Measurements from ENCODE around the gene SEC31A.

Gene SEC31A

GRCh38 chr4:82899374-82900065 lies 8.6 kb upstream of the SEC31A start:
- Mint-ChIP-seq H3K27ac (no peak overlapping the region), H3K9me3 (no peaks in the 10 kb centered on the region), H3K36me3 (ENCODE audit: low read depth) (peaks cover 33% of the 10 kb centered on the region), H3K4me1 (peaks cover 29% of the 10 kb centered on the region), H3K4me3 (no peak overlapping the region), H3K27me3 (ENCODE audit: low read depth, poor library complexity) (no peaks in the 10 kb centered on the region)
- DNase-seq: no peak
- TF ChIP-seq CTCF (IDR thresholded peaks at IDR 0.05): no peak

- Mint-ChIP-seq H3K9me3 (no peaks in the 10 kb centered on the region), H3K4me3 (no peak overlapping the region), H3K36me3 (ENCODE audit: low read depth) (peaks cover 38% of the 10 kb centered on the region), H3K27me3 (ENCODE audit: low read depth, poor library complexity) (no peaks in the 10 kb centered on the region), H3K27ac (peak overlapping the region; percentile 55), H3K4me1 (peaks cover 36% of the 10 kb centered on the region)
- no peak for TF ChIP-seq CTCF (IDR thresholded peaks at IDR 0.05)
- no peak for DNase-seq
These were observed 7.6 kb upstream of the SEC31A start for GRCh38 chr4:82898322-82899243.

- H3K4me1 Mint-ChIP-seq: peaks cover 46% of the 10 kb centered on the region
- peaks cover 35% of the 10 kb centered on the region for H3K36me3 Mint-ChIP-seq (ENCODE audit: low read depth)
- peak overlapping the region; percentile 40 for H3K27ac Mint-ChIP-seq
These were observed 5.8 kb upstream of the SEC31A start for GRCh38 chr4:82896755-82897154.

GRCh38 chr4:82893942-82894341 lies 3.0 kb upstream of the SEC31A start:
- peaks cover 41% of the 10 kb centered on the region for H3K36me3 Mint-ChIP-seq (ENCODE audit: low read depth)
- H3K4me1 Mint-ChIP-seq: peaks cover 52% of the 10 kb centered on the region
- no peaks in the 10 kb centered on the region for H3K27me3 Mint-ChIP-seq (ENCODE audit: low read depth, poor library complexity)
- H3K4me3 Mint-ChIP-seq: no peak overlapping the region
- TF ChIP-seq CTCF (IDR thresholded peaks at IDR 0.05): no peak
- H3K9me3 Mint-ChIP-seq: peaks cover 4% of the 10 kb centered on the region
- DNase-seq: no peak
- peak overlapping the region; percentile 70 for H3K27ac Mint-ChIP-seq

More at GRCh38 chr4:82896755-82897154, 5.8 kb upstream of the SEC31A start:
- no peaks in the 10 kb centered on the region for H3K9me3 Mint-ChIP-seq
- DNase-seq: no peak
- TF ChIP-seq CTCF (IDR thresholded peaks at IDR 0.05): no peak
- no peaks in the 10 kb centered on the region for H3K27me3 Mint-ChIP-seq (ENCODE audit: low read depth, poor library complexity)
- H3K4me3 Mint-ChIP-seq: no peak overlapping the region

GRCh38 chr4:82892467-82892802 lies 1.5 kb upstream of the SEC31A start:
- Mint-ChIP-seq H3K9me3 (peaks cover 4% of the 10 kb centered on the region), H3K36me3 (ENCODE audit: low read depth) (peaks cover 41% of the 10 kb centered on the region), H3K27me3 (ENCODE audit: low read depth, poor library complexity) (no peaks in the 10 kb centered on the region), H3K27ac (peak overlapping the region; percentile 59), H3K4me3 (peak overlapping the region; percentile 98), H3K4me1 (peaks cover 39% of the 10 kb centered on the region)
- TF ChIP-seq CTCF (IDR thresholded peaks at IDR 0.05): no peak
- DNase-seq: no peak
